MM.1S (cell line): ENCODE data around the gene TNIP1.

Experiments
- DNase-seq: peaks from one replicate; pipeline ENCODE4 v3.0.0-alpha.2; 2015
- H2AFZ ChIP-seq: fragments of 300-600 bp; sonication (generic); 2 replicates; pipeline ENCODE4 v1.6.0; 2016; ENCODE audit warnings: antibody characterized with exemption, low read length
- H3F3A ChIP-seq: fragments of 300-600 bp; sonication (generic); 2 replicates; pipeline ENCODE4 v1.6.1; 2016; ENCODE audit warnings: mild to moderate bottlenecking, antibody characterized with exemption, low read length, moderate library complexity, mixed read lengths; ENCODE audit not compliant: insufficient read depth
- H3K27ac ChIP-seq: fragments of 300-600 bp; sonication (generic); 2 replicates; pipeline ENCODE4 v1.5.1; 2016; ENCODE audit warnings: mild to moderate bottlenecking, low read length
- H3K27me3 ChIP-seq: fragments of 300-600 bp; sonication (generic); replicated peaks from 2 replicates; pipeline ENCODE4 v1.6.0; 2016; ENCODE audit warnings: low read length; ENCODE audit not compliant: insufficient read depth
- H3K36me3 ChIP-seq: fragments of 300-600 bp; sonication (generic); replicated peaks from 2 replicates; pipeline ENCODE4 v1.6.1; 2016; ENCODE audit warnings: mild to moderate bottlenecking, low read length, mixed read lengths; ENCODE audit not compliant: insufficient read depth
- H3K4me1 ChIP-seq: fragments of 300-600 bp; sonication (generic); 2 replicates; pipeline ENCODE4 v1.6.1; 2016; ENCODE audit warnings: low read length, mixed read lengths
- H3K4me2 ChIP-seq: fragments of 300-600 bp; sonication (generic); 2 replicates; pipeline ENCODE4 v1.6.0; 2016; ENCODE audit warnings: low read depth, low read length
- H3K4me3 ChIP-seq: fragments of 300-600 bp; sonication (generic); 2 replicates; pipeline ENCODE4 v1.5.1; 2016; ENCODE audit warnings: low read length, mixed read lengths
- H3K79me2 ChIP-seq: fragments of 300-600 bp; sonication (generic); 2 replicates; pipeline ENCODE4 v1.6.1; 2016; ENCODE audit warnings: mixed run types, low read length, mixed read lengths
- H3K9ac ChIP-seq: fragments of 300-600 bp; sonication (generic); 2 replicates; pipeline ENCODE4 v1.6.1; 2016; ENCODE audit warnings: low read length, mixed read lengths
- H3K9me2 ChIP-seq: fragments of 300-600 bp; sonication (generic); replicated peaks from 2 replicates; pipeline ENCODE4 v1.6.1; 2016; ENCODE audit warnings: mild to moderate bottlenecking, low read length, mixed read lengths; ENCODE audit not compliant: insufficient read depth
- H3K9me3 ChIP-seq: fragments of 300-600 bp; sonication (generic); replicated peaks from 2 replicates; pipeline ENCODE4 v1.6.1; 2016; ENCODE audit warnings: mild to moderate bottlenecking, low read length, mixed read lengths; ENCODE audit not compliant: insufficient read depth
- H4K20me1 ChIP-seq: fragments of 300-600 bp; sonication (generic); 2 replicates; pipeline ENCODE4 v1.6.1; 2016; ENCODE audit warnings: mild to moderate bottlenecking, low read length, moderate library complexity, mixed read lengths; ENCODE audit not compliant: insufficient read depth
- CTCF ChIP-seq: fragments of 300-600 bp; sonication (generic); IDR thresholded peaks from 2 replicates; pipeline ENCODE4 v1.5.1; 2016; ENCODE audit warnings: antibody characterized with exemption, low read length, mixed read lengths
- EZH2 ChIP-seq: fragments of 300-600 bp; sonication (generic); optimal IDR thresholded peaks from 2 replicates; pipeline ENCODE3; 2017; ENCODE audit warnings: low read depth, mild to moderate bottlenecking, antibody characterized with exemption, low read length, mixed read lengths
- EZH2phosphoT487 ChIP-seq: fragments of 300-600 bp; sonication (generic); IDR thresholded peaks from 2 replicates; pipeline ENCODE4 v1.6.1; 2018; ENCODE audit warnings: antibody characterized with exemption, low read length

Gene TNIP1

DNA sequence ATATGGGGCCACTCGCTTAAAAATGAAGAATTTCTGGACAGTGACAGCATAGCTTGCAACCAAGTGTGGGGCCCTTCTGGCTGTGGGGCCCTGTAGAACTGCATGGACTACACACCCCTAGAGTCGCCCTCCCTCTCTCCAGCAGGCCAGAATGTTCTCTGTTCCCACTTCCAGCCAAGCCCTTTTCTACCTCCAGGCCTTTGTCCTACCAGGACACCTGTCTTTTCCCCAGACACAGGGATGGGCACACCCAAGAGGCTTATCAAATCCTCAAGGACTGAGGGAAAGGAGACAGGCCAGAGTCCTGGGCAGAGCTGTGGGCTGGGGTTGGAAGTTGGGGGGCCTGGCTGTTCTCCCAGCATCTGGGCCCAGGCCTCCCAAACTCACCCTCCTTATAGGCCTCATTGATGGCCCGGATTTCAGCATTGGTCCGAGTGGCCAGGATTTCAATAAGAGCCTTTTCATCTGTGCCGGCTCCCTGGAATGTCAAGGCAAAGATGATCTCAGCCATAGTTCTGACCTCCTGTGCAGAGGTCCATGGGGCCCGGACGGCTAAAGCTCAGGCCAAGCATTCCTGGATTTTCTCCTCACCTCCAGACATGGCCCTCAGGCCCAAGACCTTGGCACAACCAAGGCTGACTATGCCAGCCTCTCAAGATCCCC, 38.2 kb upstream of the TNIP1 start:
- Histone ChIP-seq H3K9me3 (no peaks in the 10 kb centered on the region), H3K4me3 (no peak overlapping the region), H3F3A (peaks cover 9% of the 10 kb centered on the region), H3K9ac (no peak overlapping the region), H3K79me2 (peaks cover 39% of the 10 kb centered on the region), H3K27ac (no peak overlapping the region), H3K4me1 (no peaks in the 10 kb centered on the region), H3K36me3 (peaks cover 24% of the 10 kb centered on the region), H3K9me2 (no peaks in the 10 kb centered on the region), H3K27me3 (no peaks in the 10 kb centered on the region), H3K4me2 (no peak overlapping the region), H2AFZ (no peak overlapping the region), H4K20me1 (no peaks in the 10 kb centered on the region)
- TF ChIP-seq EZH2phosphoT487 (no peak), CTCF (no peak), EZH2 (no peak)
- no peak for DNase-seq

DNA sequence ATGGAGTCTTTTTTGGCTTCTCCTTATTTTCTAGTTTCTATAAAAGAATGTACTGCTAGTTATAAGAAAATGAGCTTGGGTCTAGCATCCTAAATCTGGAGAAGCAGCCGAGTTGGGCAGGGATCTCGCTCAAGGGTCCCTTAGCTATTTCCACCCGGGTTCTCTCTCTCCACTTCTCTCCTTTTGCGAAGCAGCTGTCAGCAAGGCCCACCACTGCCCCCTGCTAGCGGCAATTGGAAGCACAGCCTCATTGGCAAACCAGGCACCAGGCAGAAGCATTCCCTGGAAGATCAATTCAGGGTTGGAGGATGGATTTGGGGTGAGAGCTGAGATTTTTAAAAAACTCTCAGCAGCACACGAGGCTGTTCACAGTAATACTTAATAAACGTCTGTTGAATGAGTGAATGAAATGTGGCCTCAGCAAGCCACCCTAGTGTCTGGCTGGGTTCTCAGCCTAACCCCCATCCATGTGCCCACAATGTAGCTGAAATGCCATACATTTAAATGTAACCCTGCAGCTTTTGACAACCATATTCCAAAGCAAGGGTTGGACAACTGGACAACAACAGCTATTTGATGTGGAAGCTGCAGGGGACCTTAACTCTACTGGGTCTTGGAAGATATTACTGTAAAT, 34.6 kb upstream of the TNIP1 start:
- Histone ChIP-seq H4K20me1 (0 out of 2 replicates have a peak, but pooled peaks cover 3% of the 10 kb centered on the region), H3K27me3 (no peaks in the 10 kb centered on the region), H3K79me2 (peaks cover 39% of the 10 kb centered on the region), H3K9me3 (no peaks in the 10 kb centered on the region), H2AFZ (no peak overlapping the region), H3K4me2 (no peak overlapping the region), H3F3A (peaks cover 9% of the 10 kb centered on the region), H3K36me3 (peaks cover 29% of the 10 kb centered on the region), H3K4me3 (no peak overlapping the region), H3K9ac (no peak overlapping the region), H3K27ac (no peak overlapping the region), H3K4me1 (no peaks in the 10 kb centered on the region), H3K9me2 (no peaks in the 10 kb centered on the region)
- TF ChIP-seq CTCF (peak; percentile 88), EZH2phosphoT487 (no peak), EZH2 (no peak)
- peak; percentile 34 for DNase-seq

DNA sequence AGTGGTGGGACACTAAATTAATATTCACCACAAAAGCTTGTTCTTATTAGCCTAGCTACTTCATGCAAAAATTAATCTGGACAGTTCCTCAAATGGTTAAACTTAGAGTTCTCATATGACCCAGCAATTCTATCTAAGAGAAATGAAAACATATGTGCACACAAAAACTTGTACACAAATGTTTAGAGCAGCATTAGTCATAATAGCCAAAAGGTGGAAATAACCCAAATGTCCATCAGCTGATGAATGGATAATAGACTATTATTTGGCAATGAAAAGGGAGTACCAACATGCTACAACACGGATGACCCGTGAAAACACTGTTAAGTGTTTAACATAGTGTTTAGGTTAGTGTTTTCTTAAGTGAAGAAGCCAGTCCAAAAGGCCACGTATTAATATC, 32.8 kb upstream of the TNIP1 start:
- no peaks in the 10 kb centered on the region for H3K4me1 ChIP-seq
- peaks cover 9% of the 10 kb centered on the region for H3F3A ChIP-seq
- no peaks in the 10 kb centered on the region for H3K9me2 ChIP-seq
- H4K20me1 ChIP-seq = 0 out of 2 replicates have a peak, but pooled peaks cover 3% of the 10 kb centered on the region
- TF ChIP-seq CTCF (no peak), EZH2 (no peak), EZH2phosphoT487 (no peak)
- no peaks in the 10 kb centered on the region for H3K9me3 ChIP-seq
- H3K36me3 ChIP-seq = peaks cover 36% of the 10 kb centered on the region
- no peak overlapping the region for H3K9ac ChIP-seq
- no peak overlapping the region for H3K27ac ChIP-seq
- H3K79me2 ChIP-seq = peaks cover 49% of the 10 kb centered on the region
- no peaks in the 10 kb centered on the region for H3K27me3 ChIP-seq
- no peak overlapping the region for H3K4me2 ChIP-seq
- H2AFZ ChIP-seq = no peak overlapping the region
- no peak overlapping the region for H3K4me3 ChIP-seq
- no peak for DNase-seq
